CD4-positive, alpha-beta T cell treated with Interferon gamma for 1 hour (primary cell): ENCODE data around the gene CD6.

ENCODE experiments used
- DNase-seq: peaks from one replicate; pipeline ENCODE4 v3.0.0-alpha.2; 2020

The CD6 gene

GRCh38 chr11:60935676-60936442, 35.6 kb upstream of the CD6 start:
- no peak for DNase-seq

GRCh38 chr11:60936467-60937143, 34.9 kb upstream of the CD6 start:
- no peak for DNase-seq

- DNase-seq, result no peak
Observed at GRCh38 chr11:60937144-60937527, 34.3 kb upstream of the CD6 start.

GRCh38 chr11:60937811-60938210, 33.7 kb upstream of the CD6 start:
- no peak for DNase-seq

- no peak for DNase-seq
Observed at GRCh38 chr11:60938500-60938899, 33.0 kb upstream of the CD6 start.

- no peak for DNase-seq
Observed at GRCh38 chr11:60939301-60939700, 32.2 kb upstream of the CD6 start.

GRCh38 chr11:60939855-60940254, 31.6 kb upstream of the CD6 start:
- no peak for DNase-seq

GRCh38 chr11:60941371-60942119, 29.9 kb upstream of the CD6 start:
- DNase-seq, result no peak

- no peak for DNase-seq
Observed at GRCh38 chr11:60942219-60942618, 29.3 kb upstream of the CD6 start.

GRCh38 chr11:60942970-60943565, 28.4 kb upstream of the CD6 start:
- DNase-seq, result no peak

GRCh38 chr11:60944490-60945294, 26.8 kb upstream of the CD6 start:
- DNase-seq, result no peak

GRCh38 chr11:60945295-60945667, 26.2 kb upstream of the CD6 start:
- DNase-seq, result no peak

- no peak for DNase-seq
Observed at GRCh38 chr11:60946601-60947264, 24.7 kb upstream of the CD6 start.

- DNase-seq, result no peak
Observed at GRCh38 chr11:60947700-60948099, 23.8 kb upstream of the CD6 start.

- no peak for DNase-seq
Observed at GRCh38 chr11:60948250-60948649, 23.2 kb upstream of the CD6 start.

- no peak for DNase-seq
Observed at GRCh38 chr11:60950024-60950423, 21.5 kb upstream of the CD6 start.

GRCh38 chr11:60950933-60951605, 20.4 kb upstream of the CD6 start:
- peak; percentile 31 for DNase-seq

- no peak for DNase-seq
Observed at GRCh38 chr11:60951606-60951903, 19.9 kb upstream of the CD6 start.

- DNase-seq, result peak; percentile 85
Observed at GRCh38 chr11:60951904-60952741, 19.4 kb upstream of the CD6 start, which contains the start of gene SLC15A3. TSS of gene SLC15A3 (minus strand) at chr11:60952176. CDS start at chr11:60951551, 625 bp downstream.

GRCh38 chr11:60952742-60953170, 18.7 kb upstream of the CD6 start:
- no peak for DNase-seq

GRCh38 chr11:60953781-60954180, 17.7 kb upstream of the CD6 start:
- peak; percentile 66 for DNase-seq
